GM21381 (cell line): ENCODE data around the gene KSR1.
"Not testable (repeated sequence)": the region's sequence is repeated elsewhere in the genome, so short reads cannot be mapped to it uniquely, and the experiment has no call there.

Source experiments
- ATAC-seq: cut with Tn5 transposase; IDR thresholded peaks from one replicate; pipeline ENCODE4 v1.9.1; 2021; ENCODE audit warnings: mild to moderate bottlenecking, moderate library complexity; ENCODE audit not compliant: unreplicated experiment

KSR1 gene

GRCh38 chr17:27452828-27453227 is 3.4 kb upstream of the KSR1 start:
- no peak for ATAC-seq

GRCh38 chr17:27453471-27453870 is 2.8 kb upstream of the KSR1 start:
- ATAC-seq = no peak

DNA sequence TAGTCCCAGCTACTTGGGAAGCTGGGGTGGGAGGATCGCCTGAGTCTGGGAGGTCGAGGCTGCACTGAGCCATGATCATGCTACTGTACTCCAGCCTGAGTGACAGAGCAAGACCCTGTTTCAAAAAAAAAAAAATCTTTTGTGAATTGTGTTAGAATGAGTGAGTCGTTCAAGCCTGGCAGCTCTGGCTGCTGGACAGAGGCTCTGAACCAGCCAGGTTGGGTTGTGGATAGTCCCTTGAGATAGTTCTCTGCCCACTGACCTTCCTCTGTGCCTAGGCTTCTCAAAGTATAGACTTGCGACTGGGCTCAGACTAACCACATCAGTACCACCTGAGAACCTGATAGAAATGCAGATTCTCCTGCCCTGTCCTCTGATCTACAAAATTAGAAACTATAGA is 2.2 kb upstream of the KSR1 start:
- ATAC-seq = no peak

- ATAC-seq = no peak
Measured at GRCh38 chr17:27455236-27455913, 873 bp upstream of the KSR1 start.

DNA sequence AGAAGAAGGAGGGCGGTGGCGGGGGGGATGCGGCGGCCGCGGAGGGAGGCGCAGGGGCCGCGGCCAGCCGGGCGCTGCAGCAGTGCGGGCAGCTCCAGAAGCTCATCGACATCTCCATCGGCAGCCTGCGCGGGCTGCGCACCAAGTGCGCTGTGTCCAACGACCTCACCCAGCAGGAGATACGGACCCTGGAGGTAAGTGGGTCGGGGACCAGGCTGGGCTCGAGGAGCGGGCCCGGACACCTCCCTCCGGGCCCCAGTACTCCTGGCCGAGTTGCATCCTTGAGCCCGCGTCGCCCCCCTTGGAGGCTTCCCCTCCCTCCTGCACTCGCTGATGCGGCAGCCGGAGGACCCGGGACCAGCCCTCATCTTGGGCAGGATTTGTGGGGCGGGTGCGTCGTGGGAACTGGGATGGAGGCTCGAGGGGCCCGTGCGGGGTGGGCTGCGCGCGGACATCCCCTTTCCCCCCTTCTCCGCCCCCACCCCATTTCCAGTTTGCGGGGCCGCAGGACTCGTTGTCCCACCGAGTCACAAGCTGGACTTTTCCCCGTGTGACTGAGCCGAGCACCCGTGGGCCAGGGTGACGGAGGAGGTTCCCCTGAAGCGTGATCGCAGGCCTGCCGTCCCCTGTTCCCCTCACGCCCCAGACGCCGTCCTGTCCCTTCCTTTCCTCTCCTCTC is 572 bp downstream of the KSR1 start:
- ATAC-seq = no peak

GRCh38 chr17:27457360-27457715 is 1.1 kb downstream of the KSR1 start:
- no peak for ATAC-seq

DNA sequence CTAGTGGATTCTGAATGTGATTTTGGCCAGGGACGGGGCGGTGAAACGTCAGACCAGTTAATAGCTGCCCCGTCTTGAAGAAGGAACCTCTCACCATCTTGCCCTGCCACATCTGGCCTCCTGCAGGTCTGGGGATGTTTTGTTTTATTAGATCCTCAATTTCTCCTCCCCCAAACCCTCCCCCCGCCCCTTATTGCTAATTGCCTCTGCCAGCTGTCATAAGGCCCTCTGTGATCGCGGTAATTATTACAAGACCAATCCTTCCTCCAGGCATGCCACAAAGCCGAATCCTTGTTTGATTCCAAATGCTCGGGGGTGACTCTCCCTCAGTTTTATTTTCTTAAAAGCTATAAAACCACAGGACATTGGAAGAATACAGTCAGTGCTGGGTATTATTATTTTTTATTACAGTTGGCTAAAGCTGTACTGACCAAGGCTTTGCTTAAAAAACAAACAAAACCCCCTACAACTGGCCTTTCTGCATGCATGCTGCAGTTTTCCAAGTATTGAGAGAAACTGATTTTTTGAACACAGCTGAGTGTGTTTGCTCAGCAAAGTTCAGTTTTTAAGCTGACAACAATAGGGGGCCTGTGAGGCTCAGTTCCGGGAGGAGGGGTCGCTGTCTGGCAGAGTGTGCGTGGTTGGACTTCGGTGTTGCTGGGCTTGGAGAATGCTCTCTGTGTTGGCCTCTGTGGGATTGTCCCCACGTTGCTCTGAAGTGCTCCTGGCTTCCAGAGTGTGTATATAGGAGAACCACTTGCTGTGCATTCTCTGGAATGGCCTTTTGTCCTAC is 1.7 kb downstream of the KSR1 start:
- no peak for ATAC-seq

GRCh38 chr17:27458524-27458908 is 2.3 kb downstream of the KSR1 start:
- no peak for ATAC-seq

DNA sequence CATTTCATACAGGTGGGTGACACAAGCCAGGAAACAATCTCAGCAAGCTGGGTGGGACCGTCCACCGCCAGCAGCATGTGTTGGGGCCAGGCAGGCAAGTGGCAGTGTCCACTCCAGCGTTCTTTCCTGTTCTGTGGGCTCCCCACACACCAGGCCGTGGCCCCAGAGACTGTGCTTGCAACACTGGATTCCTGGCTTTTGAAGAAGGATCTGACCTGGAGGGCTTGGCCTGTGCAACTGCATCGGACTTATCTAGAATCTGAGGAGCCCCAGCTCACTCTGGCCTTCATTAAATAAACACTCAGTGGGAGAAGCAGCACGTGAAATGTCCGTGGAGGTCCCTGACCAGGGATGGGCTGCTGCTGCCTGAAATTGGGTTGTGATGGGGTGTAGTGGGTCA is 3.2 kb downstream of the KSR1 start:
- no peak for ATAC-seq

- no peak for ATAC-seq
Measured at GRCh38 chr17:27460196-27460725, 4.0 kb downstream of the KSR1 start.

DNA sequence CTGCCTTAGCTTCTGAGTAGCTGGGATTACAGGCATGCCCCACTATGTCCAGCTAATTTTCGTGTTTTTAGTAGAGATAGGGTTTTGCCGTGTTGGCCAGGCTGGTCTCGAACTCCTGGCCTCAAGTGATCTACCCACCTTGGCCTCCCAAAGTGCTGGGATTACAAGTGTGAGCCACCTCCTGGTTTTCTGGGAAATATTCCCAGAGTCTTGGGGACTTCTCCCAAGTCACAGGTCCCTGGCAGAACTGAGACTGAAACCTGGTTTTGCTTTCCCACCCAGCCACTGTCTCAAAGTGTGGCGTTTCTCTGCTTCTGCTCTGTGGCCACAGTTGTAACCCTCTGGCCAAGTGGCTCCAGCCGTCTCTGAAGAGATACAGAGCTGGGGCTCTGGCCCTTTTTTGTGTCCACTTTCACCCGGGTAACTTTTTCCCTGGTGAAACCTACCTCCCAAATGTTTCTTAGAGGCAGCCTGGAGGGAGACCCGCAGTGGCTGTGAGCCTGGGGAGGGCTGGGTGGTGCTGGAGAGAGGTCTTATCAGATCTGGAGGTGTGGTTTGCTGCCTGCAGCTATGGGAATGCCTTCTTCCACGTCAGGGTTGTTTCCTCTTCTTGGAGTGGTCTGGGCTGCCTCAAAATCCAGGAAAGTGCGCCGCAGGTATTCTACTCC is 5.1 kb downstream of the KSR1 start:
- no peak for ATAC-seq

GRCh38 chr17:27462149-27462548 is 5.9 kb downstream of the KSR1 start:
- no peak for ATAC-seq

DNA sequence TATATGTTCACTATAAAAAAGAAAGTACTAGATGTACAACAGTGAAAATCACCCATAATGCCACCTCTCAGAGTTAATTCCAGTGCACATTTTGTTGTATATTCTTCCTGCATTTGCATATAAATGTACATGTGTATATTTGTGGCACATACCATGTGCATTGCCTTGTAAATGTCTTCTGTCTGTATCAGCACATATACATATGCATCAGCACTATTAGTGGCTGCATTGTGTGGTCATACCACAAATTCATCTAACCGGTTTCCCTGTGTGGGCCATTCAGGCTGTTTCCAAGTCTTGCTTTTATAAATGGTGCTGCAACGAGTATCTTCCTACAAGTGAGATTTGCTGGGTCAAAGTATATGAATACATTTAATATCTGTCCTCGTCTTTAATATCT is 6.5 kb downstream of the KSR1 start:
- no peak for ATAC-seq

DNA sequence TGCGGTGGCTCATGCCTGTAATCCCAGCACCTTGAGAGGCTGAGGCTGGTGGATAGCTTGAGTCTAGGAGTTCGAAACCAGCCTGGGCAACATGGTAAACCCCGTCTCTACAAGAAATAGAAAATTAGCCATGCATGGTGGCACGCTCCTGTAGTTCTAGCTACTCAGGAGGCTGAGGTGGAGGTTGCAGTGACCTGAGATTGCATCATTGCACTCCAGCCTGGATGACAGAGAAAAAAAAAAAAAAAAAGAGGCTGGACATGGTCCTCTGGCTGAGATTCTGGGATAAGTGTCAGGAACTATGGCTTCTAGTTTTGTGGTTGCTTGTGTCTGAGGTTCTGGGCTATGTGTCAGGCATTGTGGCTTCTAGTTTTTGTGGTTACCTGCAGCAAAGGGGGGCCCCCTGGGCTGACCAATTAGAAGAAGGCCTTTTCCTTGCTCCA is 7.0 kb downstream of the KSR1 start:
- ATAC-seq = no peak

- not testable (repeated sequence) for ATAC-seq
Measured at GRCh38 chr17:27464019-27464418, 7.8 kb downstream of the KSR1 start.

DNA sequence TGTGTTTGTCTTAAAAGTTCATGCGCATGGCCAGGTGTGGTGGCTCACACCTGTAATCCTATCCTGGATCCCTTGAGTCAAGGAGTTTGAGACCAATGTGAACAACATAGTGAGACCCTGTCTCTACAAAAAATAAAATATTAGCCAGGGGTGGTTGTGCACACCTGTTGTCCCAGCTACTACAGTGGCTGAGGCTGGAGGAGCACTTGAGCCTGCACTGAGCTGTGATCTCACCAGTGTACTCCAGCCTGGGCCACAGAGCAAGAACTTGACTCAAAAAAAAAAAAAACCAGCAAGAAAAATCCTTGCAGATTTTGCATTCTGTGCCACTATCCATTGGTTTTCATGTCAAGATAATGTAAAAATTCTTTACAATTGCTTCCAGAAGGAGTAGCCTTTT is 8.2 kb downstream of the KSR1 start:
- ATAC-seq = no peak

- not testable (repeated sequence) for ATAC-seq
Measured at GRCh38 chr17:27465875-27466274, 9.6 kb downstream of the KSR1 start.

- ATAC-seq = peak; percentile 8
Measured at GRCh38 chr17:27466376-27466742, 10.1 kb downstream of the KSR1 start.

DNA sequence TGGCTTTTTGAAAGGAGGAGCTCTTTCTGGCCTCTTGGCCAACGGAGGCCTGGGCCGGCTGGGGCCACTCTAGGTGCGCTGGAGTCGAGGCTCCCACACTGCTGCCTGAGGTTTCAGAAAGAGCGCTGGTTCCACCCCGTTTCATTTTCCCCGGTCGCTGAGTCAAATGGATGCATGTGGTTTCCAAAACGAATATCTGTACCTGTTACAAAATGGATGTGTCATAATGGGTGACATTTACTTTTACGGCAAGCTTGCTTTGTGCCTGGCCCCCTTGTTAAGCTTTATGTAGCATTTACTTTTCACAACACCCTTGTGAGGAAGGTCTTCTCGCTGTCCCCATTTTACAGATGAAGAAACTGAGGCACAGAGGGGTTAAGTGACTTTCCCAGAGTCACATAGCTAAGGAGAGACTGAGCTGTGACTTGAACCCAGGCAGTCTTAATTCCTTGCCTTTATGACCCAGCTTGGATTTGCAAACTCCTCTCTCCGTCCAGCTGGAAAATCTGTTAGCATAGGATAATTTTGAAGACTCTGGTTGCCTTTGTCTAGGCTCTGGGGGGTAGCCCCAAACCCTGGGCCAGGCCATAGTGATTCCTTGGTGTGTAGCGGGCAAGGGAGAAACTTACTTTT is 10.6 kb downstream of the KSR1 start:
- peak; percentile 66 for ATAC-seq

DNA sequence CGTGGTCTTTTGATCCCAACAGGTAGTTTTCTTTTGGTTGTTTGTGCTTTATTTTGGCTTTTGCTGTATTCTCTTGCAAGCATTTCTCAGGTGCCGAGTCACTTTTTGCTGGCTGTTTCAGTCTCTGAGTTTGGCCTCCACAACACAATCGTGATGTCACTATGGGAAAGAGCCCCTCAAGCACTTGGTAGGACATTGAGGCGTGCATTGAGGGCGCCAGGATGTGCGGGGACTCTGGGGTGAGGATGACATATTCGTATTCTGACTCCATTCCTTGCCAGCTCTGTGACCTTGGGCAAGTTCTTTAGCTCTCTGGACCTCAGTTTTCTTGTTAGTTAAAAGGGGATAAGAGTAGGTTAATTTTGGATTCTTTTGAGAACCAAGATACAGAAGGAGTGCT is 13.0 kb downstream of the KSR1 start:
- no peak for ATAC-seq
